OCI-LY3 (cell line): ENCODE measurements around the gene LHFPL3.

Source experiments
- H2AFZ ChIP-seq: fragments of 200-600, 300-600 bp; shearing (Covaris generic); 2 replicates; pipeline ENCODE4 v1.6.0; 2014; ENCODE audit warnings: antibody characterized with exemption, low read depth, low read length
- H3K27ac ChIP-seq: fragments of 200-600, 300-600 bp; sonication (generic); 2 replicates; pipeline ENCODE4 v1.5.1; 2014; ENCODE audit warnings: mild to moderate bottlenecking, low read length, moderate library complexity, mixed read lengths
- H3K27me3 ChIP-seq: fragments of 200-600, 300-600 bp; sonication (generic); 2 replicates; pipeline ENCODE4 v1.6.1; 2014; ENCODE audit warnings: low read depth, low read length, mixed read lengths
- H3K36me3 ChIP-seq: fragments of 200-600, 300-600 bp; sonication (generic); replicated peaks from 2 replicates; pipeline ENCODE3; 2014; ENCODE audit warnings: low read depth, low read length, mixed read lengths
- H3K4me1 ChIP-seq: fragments of 300-600, 200-600 bp; sonication (generic); 2 replicates; pipeline ENCODE4 v1.6.1; 2014; ENCODE audit warnings: low read length, mixed read lengths
- H3K4me2 ChIP-seq: fragments of 200-600, 300-600 bp; sonication (generic); 2 replicates; pipeline ENCODE4 v1.6.1; 2014; ENCODE audit warnings: low read length, mixed read lengths
- H3K4me3 ChIP-seq: fragments of 300-600, 200-600 bp; sonication (generic); 2 replicates; pipeline ENCODE4 v1.5.1; 2014; ENCODE audit warnings: antibody characterized with exemption, mild to moderate bottlenecking, low read length, moderate library complexity
- H3K79me2 ChIP-seq: fragments of 300-600, 200-600 bp; shearing (Covaris generic); 2 replicates; pipeline ENCODE4 v1.6.1; 2014; ENCODE audit warnings: mild to moderate bottlenecking, low read length, mixed read lengths
- H3K9ac ChIP-seq: fragments of 300-600, 200-600 bp; shearing (Covaris generic); 2 replicates; pipeline ENCODE4 v1.6.0; 2014; ENCODE audit warnings: mild to moderate bottlenecking, low read length, moderate library complexity
- H3K9me3 ChIP-seq: fragments of 200-600, 300-600 bp; shearing (Covaris generic); 2 replicates; pipeline ENCODE4 v1.6.1; 2014; ENCODE audit warnings: low read length, mixed read lengths; ENCODE audit not compliant: insufficient read depth
- H4K20me1 ChIP-seq: fragments of 200-600, 300-600 bp; sonication (generic); 2 replicates; pipeline ENCODE4 v1.6.1; 2016; ENCODE audit warnings: low read length, mixed read lengths; ENCODE audit not compliant: insufficient read depth
- CTCF ChIP-seq: fragments of 200-600, 300-600 bp; sonication (generic); IDR thresholded peaks from 2 replicates; pipeline ENCODE4 v1.5.1; 2014; ENCODE audit warnings: antibody characterized with exemption, low read length, low read depth
- EZH2phosphoT487 ChIP-seq: fragments of 200-600 bp; shearing (Covaris generic); IDR thresholded peaks from 2 replicates; pipeline ENCODE4 v1.6.1; 2018; ENCODE audit warnings: antibody characterized with exemption, mixed run types, low read depth

The LHFPL3 gene

GRCh38 chr7:104898434-104898833 is 570.0 kb downstream of the LHFPL3 start:
- H3K27ac ChIP-seq: no peak overlapping the region
- TF ChIP-seq EZH2phosphoT487: no peak
- no peak for TF ChIP-seq CTCF
- H3K4me1 ChIP-seq: peaks cover 37% of the 10 kb centered on the region
- H2AFZ ChIP-seq: no peak overlapping the region
- H4K20me1 ChIP-seq: no peaks in the 10 kb centered on the region
- no peaks in the 10 kb centered on the region for H3K36me3 ChIP-seq
- H3K4me2 ChIP-seq: no peak overlapping the region
- H3K27me3 ChIP-seq: no peaks in the 10 kb centered on the region
- no peaks in the 10 kb centered on the region for H3K9me3 ChIP-seq
- H3K9ac ChIP-seq: no peak overlapping the region
- no peaks in the 10 kb centered on the region for H3K79me2 ChIP-seq
- no peak overlapping the region for H3K4me3 ChIP-seq

GRCh38 chr7:104900525-104901239 is 572.3 kb downstream of the LHFPL3 start:
- peaks cover under 1% of the 10 kb centered on the region for H3K27me3 ChIP-seq
- H3K4me2 ChIP-seq: no peak overlapping the region
- no peaks in the 10 kb centered on the region for H3K79me2 ChIP-seq
- H3K27ac ChIP-seq: no peak overlapping the region
- no peak overlapping the region for H3K9ac ChIP-seq
- H3K4me3 ChIP-seq: no peak overlapping the region
- H3K36me3 ChIP-seq: no peaks in the 10 kb centered on the region
- H3K9me3 ChIP-seq: no peaks in the 10 kb centered on the region
- no peak overlapping the region for H2AFZ ChIP-seq
- H3K4me1 ChIP-seq: peaks cover 20% of the 10 kb centered on the region
- TF ChIP-seq CTCF: no peak
- TF ChIP-seq EZH2phosphoT487: no peak
- H4K20me1 ChIP-seq: no peaks in the 10 kb centered on the region

GRCh38 chr7:104901240-104901619 is 572.8 kb downstream of the LHFPL3 start:
- no peak overlapping the region for H3K4me2 ChIP-seq
- H2AFZ ChIP-seq: no peak overlapping the region
- H3K27ac ChIP-seq: no peak overlapping the region
- peaks cover 6% of the 10 kb centered on the region for H3K27me3 ChIP-seq
- TF ChIP-seq CTCF (no peak), EZH2phosphoT487 (no peak)
- H3K9me3 ChIP-seq: no peaks in the 10 kb centered on the region
- no peak overlapping the region for H3K9ac ChIP-seq
- no peaks in the 10 kb centered on the region for H3K79me2 ChIP-seq
- no peaks in the 10 kb centered on the region for H4K20me1 ChIP-seq
- H3K4me3 ChIP-seq: no peak overlapping the region
- no peaks in the 10 kb centered on the region for H3K36me3 ChIP-seq
- H3K4me1 ChIP-seq: peaks cover 14% of the 10 kb centered on the region

- Histone ChIP-seq H3K27me3 (peaks cover 10% of the 10 kb centered on the region), H2AFZ (no peak overlapping the region), H3K9ac (no peak overlapping the region), H3K27ac (no peak overlapping the region), H3K4me2 (no peak overlapping the region), H3K9me3 (no peaks in the 10 kb centered on the region), H3K36me3 (no peaks in the 10 kb centered on the region), H4K20me1 (no peaks in the 10 kb centered on the region), H3K4me3 (no peak overlapping the region), H3K4me1 (peaks cover 5% of the 10 kb centered on the region), H3K79me2 (no peaks in the 10 kb centered on the region)
- no peak for TF ChIP-seq CTCF
- no peak for TF ChIP-seq EZH2phosphoT487
Observed at GRCh38 chr7:104902183-104902582, 573.8 kb downstream of the LHFPL3 start.
